Uterus (tissue), 4 donors: ENCODE results near the gene RHEBL1. TPM values are rescaled to one million over a fixed set of nuclear protein-coding genes. Genes with fewer than 3 reads are reported as not detected.

Source experiments
- DNase-seq, 2 donors: peaks; one replicate each; pipeline ENCODE4 v3.0.0-alpha.2; 2019 to 2020
- H3K27ac ChIP-seq, 2 donors: fragments of 200-600 bp; sonication (generic); 1 replicate in 1 of 2; 2 replicates in 1 of 2; pipeline ENCODE4 v1.5.1; 2016 to 2018
- H3K27me3 ChIP-seq, 2 donors: fragments of 200-600 bp; sonication (generic); one replicate each; pipeline ENCODE4 v1.5.1; 2018 to 2019; ENCODE audit warnings: control low read depth in 1 of 2
- H3K36me3 ChIP-seq, 2 donors: fragments of 200-600 bp; sonication (generic); one replicate each; pipeline ENCODE4 v1.5.1; 2019; ENCODE audit warnings: control low read depth in 1 of 2
- H3K4me1 ChIP-seq, 2 donors: fragments of 200-600 bp; sonication (generic); one replicate each; pipeline ENCODE4 v1.5.1; 2018 to 2019; ENCODE audit warnings: control low read depth in 1 of 2
- H3K4me3 ChIP-seq, 2 donors: fragments of 200-600 bp; sonication (generic); 1 replicate in 1 of 2; 2 replicates in 1 of 2; pipeline ENCODE4 v1.5.1; 2018 to 2019; ENCODE audit warnings: mild to moderate bottlenecking in 1 of 2
- H3K9me3 ChIP-seq, 2 donors: fragments of 200-600 bp; sonication (generic); one replicate each; pipeline ENCODE4 v1.5.1; 2019; ENCODE audit warnings: control low read depth in 1 of 2
- CTCF ChIP-seq, 4 experiments: fragments of 200-600 bp in 2 of 4; fragments of 450-650 bp in 2 of 4; sonication (generic) in 2 of 4; IDR thresholded peaks; one replicate each; pipeline ENCODE4 v1.5.1; 2016 to 2019; ENCODE audit warnings: antibody characterized with exemption in 4 of 4, mild to moderate bottlenecking in 2 of 4, moderate library complexity in 1 of 4
- POLR2A ChIP-seq, 2 donors: fragments of 450-650 bp; IDR thresholded peaks; one replicate each; pipeline ENCODE4 v1.6.1; 2016; ENCODE audit warnings: antibody characterized with exemption in 2 of 2, mild to moderate bottlenecking in 1 of 2, moderate library complexity in 1 of 2
- intact Hi-C: fragments of 100-400 bp; cut with DNase I; formaldehyde crosslinking; loops from one replicate; pipeline ENCODE4 v1.15.1; 2023; ENCODE audit warnings: low total_unique reads
- total RNA-seq, 4 donors: library from RNA; depleted of rRNA in 3 of 4; stranded (reverse); fragments of >200 nt in 3 of 4; gene quantifications; one replicate each; pipeline versions ENCODE4 v1.1.0 to v1.2.4, GENCODE V29; 2014 to 2023
- donor health status: DM: yes; HTN: yes; CAD: no.

RHEBL1 gene
- total RNA-seq, 4 donors from 2014 or later = 0.37 TPM; not detected in 3

- TF ChIP-seq CTCF (IDR thresholded peaks at IDR 0.05) (no peak), POLR2A (IDR thresholded peaks at IDR 0.05) (no peak)
- Histone ChIP-seq H3K36me3 (no peaks in the 10 kb centered on the region), H3K9me3 (no peaks in the 10 kb centered on the region), H3K27ac (no peak overlapping the region), H3K4me1 (no peaks in the 10 kb centered on the region), H3K4me3 (no peak overlapping the region), H3K27me3 (no peaks in the 10 kb centered on the region)
- no peak for DNase-seq
- intact Hi-C loops = no loop called here
Measured at GRCh38 chr12:49037111-49037946, 32.5 kb downstream of the RHEBL1 start.

- no peak overlapping the region for H3K4me3 ChIP-seq
Measured at GRCh38 chr12:49036029-49036428, 33.8 kb downstream of the RHEBL1 start.

GRCh38 chr12:49034286-49034622, 35.5 kb downstream of the RHEBL1 start:
- no peak for DNase-seq
- no peak for TF ChIP-seq POLR2A (IDR thresholded peaks at IDR 0.05)
- TF ChIP-seq CTCF (IDR thresholded peaks at IDR 0.05) = no peak
- Histone ChIP-seq H3K4me1 (no peaks in the 10 kb centered on the region), H3K4me3 (no peak overlapping the region), H3K27ac (no peak overlapping the region), H3K9me3 (no peaks in the 10 kb centered on the region), H3K27me3 (no peaks in the 10 kb centered on the region), H3K36me3 (no peaks in the 10 kb centered on the region)
- intact Hi-C loops = no loop called here

More at GRCh38 chr12:49036029-49036428, 33.8 kb downstream of the RHEBL1 start:
- intact Hi-C loops = no loop called here
- Histone ChIP-seq H3K4me1 (no peaks in the 10 kb centered on the region), H3K9me3 (no peaks in the 10 kb centered on the region), H3K36me3 (no peaks in the 10 kb centered on the region), H3K27me3 (no peaks in the 10 kb centered on the region), H3K27ac (no peak overlapping the region)
- TF ChIP-seq CTCF (IDR thresholded peaks at IDR 0.05) (no peak), POLR2A (IDR thresholded peaks at IDR 0.05) (no peak)
- no peak for DNase-seq

GRCh38 chr12:49033611-49034285, 36.0 kb downstream of the RHEBL1 start:
- intact Hi-C loops = no loop called here
- TF ChIP-seq CTCF (IDR thresholded peaks at IDR 0.05) (no peak), POLR2A (IDR thresholded peaks at IDR 0.05) (no peak)
- no peaks in the 10 kb centered on the region for H3K9me3 ChIP-seq
- DNase-seq = peak in 1 of 2 donors; percentile 21
- no peak overlapping the region for H3K27ac ChIP-seq
- H3K4me3 ChIP-seq = no peak overlapping the region
- H3K27me3 ChIP-seq = no peaks in the 10 kb centered on the region
- no peaks in the 10 kb centered on the region for H3K4me1 ChIP-seq
- H3K36me3 ChIP-seq = no peaks in the 10 kb centered on the region
